ENCODE data around the gene KANK4.

The KANK4 gene

GRCh38 chr1:62318756-62319544 lies at the start of gene KANK4:
KANK4 (minus strand) TSS chr1:62319434; CDS start chr1:62281564, 37,870 bp downstream.
- DNase-seq = no peak

GRCh38 chr1:62368989-62369388 lies 49.8 kb upstream of the KANK4 start:
- no peak for DNase-seq

- no peak for DNase-seq
Measured at GRCh38 chr1:62367005-62367557, 47.8 kb upstream of the KANK4 start.

- DNase-seq = no peak
Measured at GRCh38 chr1:62364721-62365120, 45.5 kb upstream of the KANK4 start.

- DNase-seq = no peak
Measured at GRCh38 chr1:62362926-62363325, 43.7 kb upstream of the KANK4 start.

- no peak for DNase-seq
Measured at GRCh38 chr1:62362061-62362917, 43.1 kb upstream of the KANK4 start.

GRCh38 chr1:62361431-62361830 lies 42.2 kb upstream of the KANK4 start:
- no peak for DNase-seq

GRCh38 chr1:62358665-62359373 lies 39.6 kb upstream of the KANK4 start:
- no peak for DNase-seq

- DNase-seq = no peak
Measured at GRCh38 chr1:62357916-62358315, 38.7 kb upstream of the KANK4 start.

- DNase-seq = no peak
Measured at GRCh38 chr1:62356257-62356835, 37.1 kb upstream of the KANK4 start.

GRCh38 chr1:62355095-62355494 lies 35.9 kb upstream of the KANK4 start:
- no peak for DNase-seq

GRCh38 chr1:62353853-62354252 lies 34.6 kb upstream of the KANK4 start:
- no peak for DNase-seq

- DNase-seq = no peak
Measured at GRCh38 chr1:62352387-62352786, 33.2 kb upstream of the KANK4 start.

GRCh38 chr1:62349470-62350233 lies 30.4 kb upstream of the KANK4 start:
- no peak for DNase-seq

- no peak for DNase-seq
Measured at GRCh38 chr1:62346886-62347285, 27.7 kb upstream of the KANK4 start.

- no peak for DNase-seq
Measured at GRCh38 chr1:62343911-62344310, 24.7 kb upstream of the KANK4 start.

GRCh38 chr1:62342270-62342669 lies 23.0 kb upstream of the KANK4 start:
- no peak for DNase-seq

GRCh38 chr1:62341615-62342014 lies 22.4 kb upstream of the KANK4 start:
- no peak for DNase-seq

- no peak for DNase-seq
Measured at GRCh38 chr1:62341089-62341488, 21.9 kb upstream of the KANK4 start.

- DNase-seq = no peak
Measured at GRCh38 chr1:62337706-62338631, 18.7 kb upstream of the KANK4 start.
